ENCODE measurements around the gene MAPK7. TPM values are rescaled to one million over a fixed set of nuclear protein-coding genes. Genes with fewer than 3 reads are reported as not detected.

The MAPK7 gene
- total RNA-seq, 1 donor from 2014 or later, result 39.3 TPM

DNA sequence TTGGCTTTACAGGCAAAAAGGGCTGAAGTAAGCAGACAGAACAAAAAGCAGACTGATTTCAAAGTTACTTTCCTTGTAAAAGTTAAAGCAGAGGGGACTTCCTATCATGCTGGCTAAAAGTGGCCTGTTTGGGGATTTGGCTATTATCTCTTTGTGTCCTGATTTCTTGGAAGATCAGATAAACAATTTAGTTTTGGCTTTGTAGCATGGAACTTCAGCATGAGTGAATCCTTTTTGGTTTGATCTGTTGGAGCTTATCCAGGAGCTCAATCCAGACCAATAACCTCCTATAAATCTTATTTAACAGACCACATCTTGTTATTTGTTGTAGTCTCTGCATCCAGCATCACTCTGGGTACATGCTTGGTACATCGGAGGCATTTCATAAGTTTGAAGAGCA lies 23.9 kb downstream of the MAPK7 start:
- H3K27ac Mint-ChIP-seq (ENCODE audit: unreplicated experiment), result no peak overlapping the region
- H3K4me1 Mint-ChIP-seq, result no peaks in the 10 kb centered on the region
- H3K27me3 Mint-ChIP-seq (ENCODE audit: low read depth), result no peaks in the 10 kb centered on the region

DNA sequence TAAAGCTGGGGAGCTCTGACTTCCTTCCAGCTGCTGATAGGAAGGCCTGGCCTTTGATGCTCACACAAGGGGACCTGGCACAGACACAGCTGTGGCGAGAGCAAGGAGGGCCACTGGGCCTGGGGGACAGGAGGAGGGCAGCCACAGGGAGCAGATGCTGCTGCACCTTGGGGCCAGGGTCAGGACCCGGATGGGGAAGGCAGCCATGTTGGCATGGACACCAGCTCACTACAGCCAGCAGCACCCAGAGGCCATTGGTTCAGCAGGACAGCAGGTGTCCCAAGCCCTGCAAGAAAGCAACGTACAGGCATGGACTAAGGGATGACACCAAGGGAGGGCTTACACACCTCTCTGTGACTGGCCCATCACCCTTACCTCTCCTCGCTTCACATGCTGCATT lies 24.7 kb downstream of the MAPK7 start:
- no peak for DNase-seq (ENCODE audit: low read depth, low spot score)
- H3K4me1 Mint-ChIP-seq, result no peaks in the 10 kb centered on the region
- no peaks in the 10 kb centered on the region for H3K27me3 Mint-ChIP-seq (ENCODE audit: low read depth)
- no peak overlapping the region for H3K27ac Mint-ChIP-seq (ENCODE audit: unreplicated experiment)
- TF ChIP-seq, protein P1, sequence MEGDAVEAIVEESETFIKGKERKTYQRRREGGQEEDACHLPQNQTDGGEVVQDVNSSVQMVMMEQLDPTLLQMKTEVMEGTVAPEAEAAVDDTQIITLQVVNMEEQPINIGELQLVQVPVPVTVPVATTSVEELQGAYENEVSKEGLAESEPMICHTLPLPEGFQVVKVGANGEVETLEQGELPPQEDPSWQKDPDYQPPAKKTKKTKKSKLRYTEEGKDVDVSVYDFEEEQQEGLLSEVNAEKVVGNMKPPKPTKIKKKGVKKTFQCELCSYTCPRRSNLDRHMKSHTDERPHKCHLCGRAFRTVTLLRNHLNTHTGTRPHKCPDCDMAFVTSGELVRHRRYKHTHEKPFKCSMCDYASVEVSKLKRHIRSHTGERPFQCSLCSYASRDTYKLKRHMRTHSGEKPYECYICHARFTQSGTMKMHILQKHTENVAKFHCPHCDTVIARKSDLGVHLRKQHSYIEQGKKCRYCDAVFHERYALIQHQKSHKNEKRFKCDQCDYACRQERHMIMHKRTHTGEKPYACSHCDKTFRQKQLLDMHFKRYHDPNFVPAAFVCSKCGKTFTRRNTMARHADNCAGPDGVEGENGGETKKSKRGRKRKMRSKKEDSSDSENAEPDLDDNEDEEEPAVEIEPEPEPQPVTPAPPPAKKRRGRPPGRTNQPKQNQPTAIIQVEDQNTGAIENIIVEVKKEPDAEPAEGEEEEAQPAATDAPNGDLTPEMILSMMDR (conservative IDR thresholded peaks at IDR 0.05), result no peak
- H3K36me3 Mint-ChIP-seq (ENCODE audit: low read depth), result no peaks in the 10 kb centered on the region
- H3K9me3 Mint-ChIP-seq, result peaks cover 2% of the 10 kb centered on the region
- no peak overlapping the region for H3K4me3 Mint-ChIP-seq

More for the DNA sequence above, 23.9 kb downstream of the MAPK7 start:
- DNase-seq (ENCODE audit: low read depth, low spot score), result no peak
- TF ChIP-seq, protein P1 (conservative IDR thresholded peaks at IDR 0.05), result no peak
- Mint-ChIP-seq H3K36me3 (ENCODE audit: low read depth) (no peaks in the 10 kb centered on the region), H3K4me3 (no peak overlapping the region), H3K9me3 (peaks cover 2% of the 10 kb centered on the region)

DNA sequence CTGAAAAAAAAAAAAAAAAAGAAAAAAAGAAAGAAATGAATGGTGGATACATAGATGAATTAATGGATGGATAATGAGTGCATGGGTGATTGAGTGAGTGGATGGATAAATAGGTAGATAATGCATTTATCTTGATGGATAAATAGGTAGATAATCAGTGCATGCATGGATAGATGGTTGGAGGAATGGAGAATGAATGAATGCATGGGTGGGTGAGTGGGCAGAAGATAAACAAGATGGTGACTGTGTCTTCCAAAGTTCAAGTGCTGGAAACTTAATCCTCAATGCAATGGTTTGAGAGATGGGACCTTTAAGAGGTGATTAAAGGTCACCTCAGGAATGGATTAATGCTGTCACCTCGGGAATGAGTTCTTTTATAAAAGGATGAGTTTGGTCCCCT lies 26.0 kb downstream of the MAPK7 start:
- Mint-ChIP-seq H3K4me3 (no peak overlapping the region), H3K36me3 (ENCODE audit: low read depth) (no peaks in the 10 kb centered on the region), H3K4me1 (no peaks in the 10 kb centered on the region), H3K27ac (ENCODE audit: unreplicated experiment) (peak overlapping the region; percentile 87), H3K27me3 (ENCODE audit: low read depth) (no peaks in the 10 kb centered on the region), H3K9me3 (peaks cover 2% of the 10 kb centered on the region)
- DNase-seq (ENCODE audit: low read depth, low spot score), result no peak
- TF ChIP-seq, protein P1 (conservative IDR thresholded peaks at IDR 0.05), result no peak

DNA sequence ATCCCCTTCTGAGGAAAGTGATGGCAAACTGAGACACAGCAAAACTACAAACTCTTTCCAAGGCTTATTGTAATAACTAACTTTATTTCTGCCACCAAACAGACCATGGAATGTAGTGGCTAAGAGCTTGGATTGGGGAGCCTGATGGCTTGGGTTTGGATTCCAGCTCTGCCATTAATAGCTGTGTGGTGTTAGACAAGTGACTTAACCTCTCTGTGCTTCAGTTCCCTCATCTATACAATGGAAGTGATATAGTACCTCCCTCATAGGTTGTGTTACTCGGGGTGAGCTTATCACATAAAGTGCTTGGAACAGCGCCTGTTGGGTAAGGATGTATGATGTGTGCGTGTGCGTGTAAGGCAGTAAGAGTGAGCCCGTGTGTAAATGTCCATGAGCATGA lies 26.8 kb downstream of the MAPK7 start:
- DNase-seq (ENCODE audit: low read depth, low spot score), result no peak
- peak overlapping the region; percentile 52 for H3K27ac Mint-ChIP-seq (ENCODE audit: unreplicated experiment)
- no peak overlapping the region for H3K4me3 Mint-ChIP-seq
- TF ChIP-seq, protein P1 (conservative IDR thresholded peaks at IDR 0.05), result no peak
- peaks cover 2% of the 10 kb centered on the region for H3K9me3 Mint-ChIP-seq
- no peaks in the 10 kb centered on the region for H3K4me1 Mint-ChIP-seq
- no peaks in the 10 kb centered on the region for H3K27me3 Mint-ChIP-seq (ENCODE audit: low read depth)
- no peaks in the 10 kb centered on the region for H3K36me3 Mint-ChIP-seq (ENCODE audit: low read depth)

DNA sequence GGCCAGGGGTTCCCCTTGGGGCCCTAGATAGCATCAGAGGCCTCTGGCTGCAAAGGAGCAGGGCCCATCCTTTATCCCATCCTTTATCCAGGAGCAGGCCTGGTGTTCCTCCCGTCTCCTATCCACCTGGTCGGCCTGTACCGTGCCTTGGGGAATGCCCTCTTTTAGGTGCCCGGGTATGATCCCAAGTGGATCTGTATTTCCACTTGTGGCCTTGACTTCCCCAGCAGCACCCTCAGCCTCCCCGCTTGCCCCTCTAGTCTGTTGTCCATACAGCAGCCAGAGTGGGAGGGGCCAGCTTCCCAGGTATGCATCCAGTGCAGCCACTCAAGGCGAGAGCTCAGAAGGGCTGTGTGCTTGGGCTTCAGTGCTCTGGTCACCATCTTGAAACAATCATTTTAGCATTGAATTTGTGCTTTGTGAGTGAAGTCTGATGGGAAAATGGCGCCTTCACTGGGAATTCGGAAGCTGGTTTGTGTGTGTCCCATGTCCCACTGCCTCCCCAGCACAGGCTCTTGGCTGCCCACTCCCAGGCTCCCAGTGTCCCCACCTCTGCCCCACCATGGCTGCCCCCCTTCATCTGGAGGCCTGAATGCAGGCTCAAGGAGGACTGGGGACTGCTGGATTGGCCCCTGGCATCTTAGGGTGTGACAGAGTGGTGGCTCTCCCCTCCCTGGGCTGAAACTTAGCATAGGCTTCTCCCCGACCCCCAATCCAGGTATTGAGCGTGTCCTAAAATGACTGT lies 29.5 kb downstream of the MAPK7 start:
- no peak overlapping the region for H3K4me3 Mint-ChIP-seq
- H3K4me1 Mint-ChIP-seq, result no peaks in the 10 kb centered on the region
- TF ChIP-seq, protein P1 (conservative IDR thresholded peaks at IDR 0.05), result no peak
- no peaks in the 10 kb centered on the region for H3K36me3 Mint-ChIP-seq (ENCODE audit: low read depth)
- peaks cover 3% of the 10 kb centered on the region for H3K27me3 Mint-ChIP-seq (ENCODE audit: low read depth)
- no peak overlapping the region for H3K27ac Mint-ChIP-seq (ENCODE audit: unreplicated experiment)
- H3K9me3 Mint-ChIP-seq, result peaks cover 2% of the 10 kb centered on the region
- no peak for DNase-seq (ENCODE audit: low read depth, low spot score)
